K562 (cell line): ENCODE data around the gene KCNK1. TPM values are rescaled to one million over a fixed set of nuclear protein-coding genes. Genes with fewer than 3 reads are reported as not detected.

Experiments
- ATAC-seq: fragments of 200-7000 bp; cut with Tn5 transposase; 3 replicates; pipeline ENCODE4 v1.9.1; 2020; ENCODE audit warnings: moderate library complexity
- BruUV-seq: library from RNA; stranded (reverse); fragments of 400-500 nt; replicated peaks from 2 replicates; lab custom pipeline; 2021; lab: Mats Ljungman, UMichigan
- CTCF ChIA-PET: fragments of 300-600 bp; formaldehyde crosslinking; extraction: SDS; loops from one replicate; lab custom pipeline; 2021; ENCODE audit warnings: low intra/inter-chr PET ratio; lab: Yijun Ruan, JAX
- POLR2A ChIA-PET: fragments of 300-600, 350-650 bp; sonication (Branson Sonifier 250); formaldehyde crosslinking; extraction: SDS; loops from one replicate; lab custom pipeline; 2021; ENCODE audit warnings: antibody characterized with exemption, inconsistent platforms; lab: Yijun Ruan, JAX
- DNase-seq, 4 experiments: peaks; one replicate each; pipeline versions ENCODE4 v3.0.0 to v3.0.0-alpha.2; 2011 to 2018; ENCODE audit warnings: low spot score in 3 of 4, mixed read lengths in 3 of 4; ENCODE audit errors: extremely low read depth in 1 of 4
- FAIRE-seq: peaks from 2 replicates; lab custom pipeline; 2011; peaks lifted over from hg19 to GRCh38; lab: Jason Lieb, UNC
- H2AFZ ChIP-seq: 2 replicates; pipeline ENCODE4 v1.6.0; 2011; ENCODE audit warnings: low read depth, low read length, control low read depth, inconsistent platforms
- H3K27ac ChIP-seq: fragments of 200-600 bp; 3 replicates; pipeline ENCODE4 v1.8.0; 2011; ENCODE audit warnings: low read depth, mild to moderate bottlenecking, control low read depth, inconsistent platforms, low read length, moderate library complexity, mixed read lengths; ENCODE audit errors: extremely low read depth
- H3K27me3 ChIP-seq, 2 experiments: fragments of 300-600 bp in 1 of 2; 2 replicates in 1 of 2; 3 replicates in 1 of 2; pipeline versions ENCODE4 v1.6.0 to v1.8.0; 2011; ENCODE audit warnings: inconsistent platforms in 2 of 2, low read length in 2 of 2, mild to moderate bottlenecking in 1 of 2, mixed read lengths in 1 of 2, moderate library complexity in 1 of 2; ENCODE audit not compliant: control insufficient read depth in 2 of 2, insufficient read depth in 2 of 2
- H3K36me3 ChIP-seq: fragments of 300-600 bp; 3 replicates; pipeline ENCODE4 v1.8.0; 2011; ENCODE audit warnings: mild to moderate bottlenecking, low read length, inconsistent platforms; ENCODE audit not compliant: control insufficient read depth, insufficient read depth
- H3K4me1 ChIP-seq, 2 experiments: fragments of 200-600 bp in 1 of 2; replicated peaks in 1 of 2; 2 replicates in 1 of 2; 3 replicates in 1 of 2; pipeline versions ENCODE4 v1.5.1 to v1.8.0; 2011; ENCODE audit warnings: inconsistent platforms in 2 of 2, low read length in 2 of 2, mild to moderate bottlenecking in 1 of 2, mixed read lengths in 1 of 2, moderate library complexity in 1 of 2; ENCODE audit not compliant: control insufficient read depth in 2 of 2, insufficient read depth in 2 of 2
- H3K4me2 ChIP-seq: 2 replicates; pipeline ENCODE4 v1.6.1; 2011; ENCODE audit warnings: low read length, control low read depth, inconsistent platforms, mixed read lengths; ENCODE audit not compliant: insufficient read depth
- H3K4me3 ChIP-seq: fragments of 200-600 bp; sonication (generic), shearing (Covaris generic); 2 replicates; pipeline ENCODE4 v1.5.1; 2016; ENCODE audit warnings: control low read depth, inconsistent platforms
- H3K79me2 ChIP-seq: fragments of 200-600 bp; 3 replicates; pipeline ENCODE4 v1.8.0; 2011; ENCODE audit warnings: low read length, inconsistent platforms; ENCODE audit not compliant: control insufficient read depth, insufficient read depth
- H3K9ac ChIP-seq, 2 experiments: 2 replicates each; pipeline versions ENCODE4 v1.6.0 to v1.6.1; 2011; ENCODE audit warnings: low read depth in 2 of 2, low read length in 2 of 2, control low read depth in 1 of 2, inconsistent platforms in 1 of 2, mild to moderate bottlenecking in 1 of 2, mixed read lengths in 1 of 2; ENCODE audit not compliant: insufficient read depth in 1 of 2
- H3K9me1 ChIP-seq: one replicate; pipeline ENCODE4 v1.6.0; 2011; ENCODE audit warnings: inconsistent platforms, mild to moderate bottlenecking, low read length, moderate library complexity; ENCODE audit not compliant: control insufficient read depth, insufficient read depth
- H3K9me3 ChIP-seq: replicated peaks from 2 replicates; pipeline ENCODE4 v1.5.1; 2011; ENCODE audit warnings: low read depth, low read length, inconsistent platforms; ENCODE audit not compliant: control insufficient read depth, insufficient read depth
- H4K20me1 ChIP-seq: replicated peaks from 2 replicates; pipeline ENCODE4 v1.6.1; 2011; ENCODE audit warnings: low read length, inconsistent platforms, mixed read lengths; ENCODE audit not compliant: control insufficient read depth, insufficient read depth
- C11orf30 ChIP-seq: fragments of 450-650 bp; IDR thresholded peaks from 2 replicates; pipeline ENCODE4 v1.6.1; 2016; ENCODE audit warnings: low read depth, mild to moderate bottlenecking
- CREBBP ChIP-seq: IDR thresholded peaks from one replicate; pipeline ENCODE4 v1.6.1; 2012; ENCODE audit warnings: low read depth, mild to moderate bottlenecking, control low read depth, inconsistent platforms, low read length
- GATA2 ChIP-seq: sonication (generic); formaldehyde crosslinking; IDR thresholded peaks from 2 replicates; pipeline ENCODE4 v1.4.0; 2020; ENCODE audit warnings: mild to moderate bottlenecking, missing genetic modification reagents
- GATAD2A ChIP-seq: fragments of 450-650 bp; IDR thresholded peaks from 2 replicates; pipeline ENCODE4 v1.6.1; 2017
- MAFG ChIP-seq: fragments of 450-650 bp; conservative IDR thresholded peaks from 2 replicates; pipeline ENCODE4 v1.6.1; 2016; ENCODE audit warnings: missing genetic modification characterization, missing compliant biosample characterization
- MEIS2 ChIP-seq: fragments of 450-650 bp; IDR thresholded peaks from 2 replicates; pipeline ENCODE4 v1.6.1; 2014; ENCODE audit warnings: mild to moderate bottlenecking; ENCODE audit not compliant: partially characterized antibody
- MTF1 ChIP-seq: fragments of 250-450 bp; sonication (Bioruptor Pico); IDR thresholded peaks from 2 replicates; pipeline ENCODE4 v1.9.0; 2021; ENCODE audit warnings: moderate library complexity, mild to moderate bottlenecking, inconsistent platforms, borderline replicate concordance
- POU5F1 ChIP-seq: fragments of 150-350 bp; IDR thresholded peaks from 2 replicates; pipeline ENCODE4 v1.6.1; 2014; ENCODE audit warnings: borderline replicate concordance, low read length, low read depth, mild to moderate bottlenecking; ENCODE audit not compliant: partially characterized antibody
- PURB ChIP-seq: sonication (generic); formaldehyde crosslinking; IDR thresholded peaks from 2 replicates; pipeline ENCODE4 v1.9.0; 2021; ENCODE audit warnings: low read depth, mild to moderate bottlenecking, missing genetic modification reagents
- RBM22 ChIP-seq: fragments of 200-400 bp; formaldehyde crosslinking; IDR thresholded peaks from 2 replicates; pipeline ENCODE4 v1.6.1; 2018; ENCODE audit warnings: low read length, low read depth; ENCODE audit not compliant: poor library complexity, severe bottlenecking
- SUPT5H ChIP-seq: fragments of 450-650 bp; IDR thresholded peaks from 2 replicates; pipeline ENCODE4 v1.6.1; 2016
- TBL1XR1 ChIP-seq, 2 experiments: IDR thresholded peaks; 2 replicates each; pipeline ENCODE4 v1.6.1; 2012; ENCODE audit warnings: improper control_type of control experiment in 2 of 2, low read length in 2 of 2, mild to moderate bottlenecking in 1 of 2
- ZEB2 ChIP-seq: fragments of 450-650 bp; IDR thresholded peaks from 2 replicates; pipeline ENCODE4 v1.6.1; 2016
- ZNF316 ChIP-seq: fragments of 450-650 bp; IDR thresholded peaks from 2 replicates; pipeline ENCODE4 v1.6.1; 2016
- ZNF445 ChIP-seq: fragments of 250-450 bp; sonication (Bioruptor Pico); IDR thresholded peaks from 2 replicates; pipeline ENCODE4 v1.4.0; 2020; ENCODE audit warnings: low read depth, mild to moderate bottlenecking, moderate library complexity
- WGBS: fragments of 100-300 bp; shearing (Covaris generic); methylation state at CpG from one replicate; pipeline ENCODE4 v1.1.6; 2016; ENCODE audit warnings: low coverage, mixed read lengths; ENCODE audit not compliant: insufficient coverage; ENCODE audit errors: missing lambda C conversion rate; 5-methylcytosine and 5-hydroxymethylcytosine counted together
- in situ Hi-C: fragments of 300-500 bp; cut with MboI; formaldehyde crosslinking; loops from 4 replicates; pipeline ENCODE4 v1.15.0; 2018; ENCODE audit warnings: inconsistent platforms, mixed read lengths
- intact Hi-C: fragments of 100-400 bp; cut with micrococcal nuclease; formaldehyde crosslinking; loops from 2 replicates; pipeline ENCODE4 v1.14.2; 2022
- polyA plus RNA-seq, 8 experiments: library from polyadenylated mRNA; depleted of rRNA in 4 of 8; stranded (reverse) in 5 of 8; unstranded in 3 of 8; fragments of >200 nt; fragmentation: Nextera tagmentation in 2 of 8; fragmentation: Illumina TruSeq in 1 of 8; extraction: Ambion mirVana in 2 of 8; extraction: Trizol in 1 of 8; gene quantifications; 2 replicates each; pipeline versions ENCODE4 v1.2.1 to v1.2.3, GENCODE V29; 2011 to 2014; ENCODE audit warnings: inconsistent platforms in 1 of 8, missing spikeins in 1 of 8
- total RNA-seq, 7 experiments: library from RNA; depleted of rRNA in 6 of 7; stranded (reverse); fragments of >200 nt in 6 of 7; fragmentation: Illumina TruSeq in 2 of 7; extraction: Trizol in 2 of 7; gene quantifications; 2 replicates each; pipeline versions ENCODE4 v1.2.1 to v1.2.3, GENCODE V29; 2011 to 2021; ENCODE audit warnings: low replicate concordance in 1 of 7
- TF ChIP-seq, protein P1 (sequence below): sonication (generic); formaldehyde crosslinking; IDR thresholded peaks from 2 replicates; pipeline ENCODE4 v1.8.1; 2023; ENCODE audit warnings: mild to moderate bottlenecking, missing genetic modification reagents
- TF ChIP-seq, protein P2 (sequence below): fragments of 250-450 bp; sonication (Bioruptor Pico); IDR thresholded peaks from 2 replicates; pipeline ENCODE4 v1.9.0; 2021; ENCODE audit warnings: mild to moderate bottlenecking, inconsistent platforms
- TF ChIP-seq, protein P3 (sequence below): fragments of 250-450 bp; sonication (Bioruptor Pico); IDR thresholded peaks from 2 replicates; pipeline ENCODE4 v1.5.0; 2021

KCNK1 gene
- total and polyA plus RNA-seq, 9 of the 15 experiments (the other 6 are each of a cell fraction or from before 2014, with no cell fraction given), result 3.1 to 22.7 (median 6.0) TPM

DNA sequence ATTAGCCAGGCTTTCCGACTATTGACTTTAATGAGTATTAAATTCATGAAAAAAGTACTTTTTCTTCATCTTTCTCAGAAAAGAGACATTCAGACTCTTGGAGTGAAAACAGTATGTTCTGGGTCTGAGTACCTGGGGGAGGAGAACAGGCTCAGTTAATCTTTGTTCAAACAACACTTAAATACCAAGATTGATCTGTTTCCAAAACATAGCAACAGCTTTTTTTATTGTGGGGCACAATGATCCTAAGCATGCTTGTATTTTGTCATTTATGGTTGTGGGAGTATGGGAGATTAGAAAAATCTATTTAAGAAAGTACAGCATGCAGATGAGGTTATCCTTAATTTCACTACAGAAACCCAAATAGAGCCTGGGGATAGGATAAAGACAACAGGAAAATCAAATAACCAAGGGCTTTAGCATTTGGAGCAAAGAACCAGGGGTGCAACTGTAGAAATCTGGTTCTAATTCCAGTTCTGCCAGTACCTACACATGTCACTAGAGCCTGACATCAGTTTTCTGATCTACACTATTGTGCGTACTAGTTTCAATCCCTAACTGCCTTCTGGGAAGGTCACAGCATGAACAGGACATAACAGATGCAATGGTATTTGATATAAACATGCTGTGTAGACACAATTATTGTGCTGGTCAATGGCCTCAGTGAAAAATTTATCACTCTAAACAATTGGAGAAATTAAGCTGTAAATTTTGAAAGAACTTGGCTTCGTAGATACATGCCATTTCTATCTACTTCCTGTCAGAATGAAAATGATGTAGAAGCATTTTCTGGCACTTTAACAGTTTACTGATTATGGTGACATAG, 91.2 kb downstream of the KCNK1 start:
- Histone ChIP-seq H3K4me1 (peaks cover 7 to 40% of the 10 kb centered on the region in 2 experiments; a peak in 4 of 5 replicates), H3K27ac (no peak overlapping the region), H3K36me3 (no peaks in the 10 kb centered on the region), H3K9ac (no peak overlapping the region), H3K4me2 (no peak overlapping the region), H3K79me2 (no peaks in the 10 kb centered on the region), H3K27me3 (no peaks in the 10 kb centered on the region), H3K9me1 (no peaks in the 10 kb centered on the region), H2AFZ (0 out of 2 replicates have a peak overlapping the region, but pooled peaks have one; percentile 77), H3K4me3 (no peak overlapping the region), H4K20me1 (no peaks in the 10 kb centered on the region), H3K9me3 (0 out of 2 replicates have a peak, but pooled peaks cover 3% of the 10 kb centered on the region)
- no TSS peak for BruUV-seq
- in situ Hi-C loops (no loop called here), intact Hi-C loops (loop anchor here (5.0 to 10.0 kb wide), 2 partner anchors 87 to 200 kb away; partner anchors contain the start of gene SLC35F3)
- ChIA-PET POLR2A (interaction anchor here (0.6 kb wide), 1 partner anchor 61 kb away, joined by 5 read pairs; no protein-coding TSS in a partner anchor), CTCF (no interaction called here)
- DNase-seq (no peak), ATAC-seq (no peak), FAIRE-seq (no peak)
- 79% methylated on average over 3 of the region's 3 CpGs for WGBS
- TF ChIP-seq MEIS2 (no peak), ZNF316 (peak; percentile 73), RBM22 (no peak), POU5F1 (no peak), ZEB2 (no peak), MAFG (tag) (0 out of 2 replicates have a peak, but pooled peaks have one; percentile 26), PURB (no peak), SUPT5H (no peak), GATAD2A (no peak), CREBBP (no peak), TBL1XR1 (IDR thresholded peaks at IDR 0.05; ENCODE audit: low read length in 2 of 2) (no peak), MTF1 (CRISPR knock-in tag) (no peak), GATA2 (CRISPR knock-in tag) (no peak), C11orf30 (peak; percentile 58), ZNF445 (CRISPR knock-in tag) (no peak)
- TF ChIP-seq, protein P1, sequence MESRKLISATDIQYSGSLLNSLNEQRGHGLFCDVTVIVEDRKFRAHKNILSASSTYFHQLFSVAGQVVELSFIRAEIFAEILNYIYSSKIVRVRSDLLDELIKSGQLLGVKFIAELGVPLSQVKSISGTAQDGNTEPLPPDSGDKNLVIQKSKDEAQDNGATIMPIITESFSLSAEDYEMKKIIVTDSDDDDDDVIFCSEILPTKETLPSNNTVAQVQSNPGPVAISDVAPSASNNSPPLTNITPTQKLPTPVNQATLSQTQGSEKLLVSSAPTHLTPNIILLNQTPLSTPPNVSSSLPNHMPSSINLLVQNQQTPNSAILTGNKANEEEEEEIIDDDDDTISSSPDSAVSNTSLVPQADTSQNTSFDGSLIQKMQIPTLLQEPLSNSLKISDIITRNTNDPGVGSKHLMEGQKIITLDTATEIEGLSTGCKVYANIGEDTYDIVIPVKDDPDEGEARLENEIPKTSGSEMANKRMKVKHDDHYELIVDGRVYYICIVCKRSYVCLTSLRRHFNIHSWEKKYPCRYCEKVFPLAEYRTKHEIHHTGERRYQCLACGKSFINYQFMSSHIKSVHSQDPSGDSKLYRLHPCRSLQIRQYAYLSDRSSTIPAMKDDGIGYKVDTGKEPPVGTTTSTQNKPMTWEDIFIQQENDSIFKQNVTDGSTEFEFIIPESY (CRISPR knock-in tag), result no peak
- TF ChIP-seq, protein P2, sequence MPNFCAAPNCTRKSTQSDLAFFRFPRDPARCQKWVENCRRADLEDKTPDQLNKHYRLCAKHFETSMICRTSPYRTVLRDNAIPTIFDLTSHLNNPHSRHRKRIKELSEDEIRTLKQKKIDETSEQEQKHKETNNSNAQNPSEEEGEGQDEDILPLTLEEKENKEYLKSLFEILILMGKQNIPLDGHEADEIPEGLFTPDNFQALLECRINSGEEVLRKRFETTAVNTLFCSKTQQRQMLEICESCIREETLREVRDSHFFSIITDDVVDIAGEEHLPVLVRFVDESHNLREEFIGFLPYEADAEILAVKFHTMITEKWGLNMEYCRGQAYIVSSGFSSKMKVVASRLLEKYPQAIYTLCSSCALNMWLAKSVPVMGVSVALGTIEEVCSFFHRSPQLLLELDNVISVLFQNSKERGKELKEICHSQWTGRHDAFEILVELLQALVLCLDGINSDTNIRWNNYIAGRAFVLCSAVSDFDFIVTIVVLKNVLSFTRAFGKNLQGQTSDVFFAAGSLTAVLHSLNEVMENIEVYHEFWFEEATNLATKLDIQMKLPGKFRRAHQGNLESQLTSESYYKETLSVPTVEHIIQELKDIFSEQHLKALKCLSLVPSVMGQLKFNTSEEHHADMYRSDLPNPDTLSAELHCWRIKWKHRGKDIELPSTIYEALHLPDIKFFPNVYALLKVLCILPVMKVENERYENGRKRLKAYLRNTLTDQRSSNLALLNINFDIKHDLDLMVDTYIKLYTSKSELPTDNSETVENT (CRISPR knock-in tag), result no peak
- TF ChIP-seq, protein P3, sequence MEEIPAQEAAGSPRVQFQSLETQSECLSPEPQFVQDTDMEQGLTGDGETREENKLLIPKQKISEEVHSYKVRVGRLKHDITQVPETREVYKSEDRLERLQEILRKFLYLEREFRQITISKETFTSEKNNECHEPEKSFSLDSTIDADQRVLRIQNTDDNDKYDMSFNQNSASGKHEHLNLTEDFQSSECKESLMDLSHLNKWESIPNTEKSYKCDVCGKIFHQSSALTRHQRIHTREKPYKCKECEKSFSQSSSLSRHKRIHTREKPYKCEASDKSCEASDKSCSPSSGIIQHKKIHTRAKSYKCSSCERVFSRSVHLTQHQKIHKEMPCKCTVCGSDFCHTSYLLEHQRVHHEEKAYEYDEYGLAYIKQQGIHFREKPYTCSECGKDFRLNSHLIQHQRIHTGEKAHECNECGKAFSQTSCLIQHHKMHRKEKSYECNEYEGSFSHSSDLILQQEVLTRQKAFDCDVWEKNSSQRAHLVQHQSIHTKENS, result no peak
